Right lobe of liver (tissue), 6 donors: ENCODE data around the gene VSIG2. TPM values are rescaled to one million over a fixed set of nuclear protein-coding genes. Genes with fewer than 3 reads are reported as not detected.
A peak's percentile ranks its signal among the peaks of the same experiment; 100 is the strongest.

Experiments
- ATAC-seq, 4 donors: fragments of 200-7000 bp; cut with Tn5 transposase; one replicate each; pipeline ENCODE4 v1.9.1; 2020; ENCODE audit warnings: mild to moderate bottlenecking in 4 of 4, moderate library complexity in 4 of 4
- DNase-seq, 3 donors: peaks; one replicate each; pipeline ENCODE4 v3.0.0-alpha.2; 2020
- H3K27ac ChIP-seq, 3 donors: fragments of 200-600 bp; one replicate each; pipeline ENCODE4 v1.8.0; 2022
- H3K27me3 ChIP-seq, 2 donors: fragments of 200-600 bp; one replicate each; pipeline ENCODE4 v1.8.0; 2022
- H3K36me3 ChIP-seq, 4 donors: fragments of 200-600 bp; sonication (generic) in 1 of 4; one replicate each; pipeline versions ENCODE4 v1.5.1 to v1.8.0; 2017 to 2022; ENCODE audit warnings: control low read depth in 1 of 4
- H3K4me1 ChIP-seq, 4 donors: fragments of 200-600 bp; sonication (generic) in 1 of 4; one replicate each; pipeline versions ENCODE4 v1.5.1 to v1.8.0; 2017 to 2022; ENCODE audit warnings: control low read depth in 1 of 4
- H3K4me3 ChIP-seq, 3 donors: fragments of 200-600 bp; one replicate each; pipeline ENCODE4 v1.8.0; 2022
- H3K9me3 ChIP-seq, 4 donors: fragments of 200-600 bp; sonication (generic) in 1 of 4; one replicate each; pipeline versions ENCODE4 v1.5.1 to v1.8.0; 2017 to 2022; ENCODE audit warnings: control low read depth in 1 of 4
- CTCF ChIP-seq, 4 donors: fragments of 200-600 bp in 3 of 4; fragments of 450-650 bp in 1 of 4; IDR thresholded peaks; one replicate each; pipeline versions ENCODE4 v1.5.1 to v1.8.0; 2016 to 2022; ENCODE audit warnings: antibody characterized with exemption in 4 of 4, mild to moderate bottlenecking in 2 of 4
- POLR2A ChIP-seq: fragments of 450-650 bp; IDR thresholded peaks from one replicate; pipeline ENCODE4 v1.6.1; 2017; ENCODE audit warnings: antibody characterized with exemption, mild to moderate bottlenecking
- WGBS: methylation state at CpG from one replicate; pipeline ENCODE4 v1.1.6; 2018; ENCODE audit warnings: low coverage, low lambda C conversion rate; ENCODE audit not compliant: insufficient coverage; ENCODE audit errors: missing lambda C conversion rate; 5-methylcytosine and 5-hydroxymethylcytosine counted together
- intact Hi-C, 2 donors: fragments of 100-400 bp; cut with DNase I; formaldehyde crosslinking; loops; one replicate each; pipeline versions ENCODE4 v1.11.2 to v1.14.1; 2022
- total RNA-seq, 6 experiments: library from RNA; depleted of rRNA in 2 of 6; stranded (reverse); fragments of >200 nt in 2 of 6; fragmentation: NEBNext Ultra II Directional in 3 of 6; extraction: Animal tissue kit (Norgen Biotek cat#: 25700) in 3 of 6; gene quantifications; one replicate each; pipeline versions ENCODE4 v1.1.0 to v1.2.4, GENCODE V29; 2016 to 2023
- donor health status: DM: no; HTN: yes; CAD: no.
- donor health status: DM: no; HTN: no; CAD: no.
- donor health status: DM: no; HTN: no; CAD: no.
- donor health status: DM: no; HTN: yes; CAD: no.
- donor health status: DM: no; HTN: yes; CAD: no.

The VSIG2 gene
- total RNA-seq, 6 experiments from 2014 or later, result 0.68 to 1.4 (median 0.83) TPM; not detected in 1

GRCh38 chr11:124760806-124761205 lies 8.8 kb upstream of the VSIG2 start:
- DNase-seq (no peak), ATAC-seq (no peak)
- H3K4me1 ChIP-seq, result peaks cover 0 to 29% (median 5%) of the 10 kb centered on the region in 4 donors
- peak overlapping the region; percentile 53 to 55 (median 54) for H3K4me3 ChIP-seq
- 25% methylated on average over 1 of the region's 3 CpGs for WGBS
- H3K9me3 ChIP-seq, result no peaks in the 10 kb centered on the region
- H3K36me3 ChIP-seq, result no peaks in the 10 kb centered on the region
- H3K27me3 ChIP-seq, result peaks cover 0 to 25% of the 10 kb centered on the region in 2 donors
- peak overlapping the region; percentile 59 to 87 (median 67) for H3K27ac ChIP-seq
- TF ChIP-seq CTCF (IDR thresholded peaks at IDR 0.05), result no peak
- TF ChIP-seq POLR2A, result no peak
- intact Hi-C loops, result loop anchor here (5.0 kb wide), 1 partner anchor 89 kb away; the partner anchor contains the start of genes SIAE (in 2 of the 2) and SPA17 (in 2 of the 2)

DNA sequence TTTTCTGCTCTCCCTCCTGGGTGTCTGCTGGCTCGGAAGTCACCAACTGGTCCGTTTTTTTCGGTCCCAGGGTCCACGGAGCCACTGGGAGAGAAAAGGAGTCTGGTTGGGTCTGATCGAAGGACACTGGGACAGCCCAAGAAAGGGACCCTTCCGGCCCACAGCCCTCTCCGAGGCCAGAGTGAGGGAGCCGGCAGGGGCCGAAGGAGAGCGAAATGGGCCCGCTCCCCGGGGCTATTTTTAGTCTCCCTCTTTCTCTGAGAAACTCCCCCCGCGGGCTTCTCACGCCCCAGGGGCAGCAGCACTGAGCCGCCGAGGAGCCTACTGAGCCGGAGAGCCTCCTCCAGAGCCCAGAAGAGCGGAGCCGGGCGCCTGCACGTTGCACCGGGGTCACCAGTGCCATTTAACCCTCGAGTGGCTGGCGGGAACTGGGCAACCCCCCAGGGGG lies 8.2 kb upstream of the VSIG2 start:
- no peak for DNase-seq
- TF ChIP-seq POLR2A (no peak), CTCF (IDR thresholded peaks at IDR 0.05) (no peak)
- no peaks in the 10 kb centered on the region for H3K36me3 ChIP-seq
- intact Hi-C loops, result loop anchor here (5.0 kb wide), 1 partner anchor 88 kb away; the partner anchor contains the start of genes SIAE (in 2 of the 2) and SPA17 (in 2 of the 2)
- H3K27ac ChIP-seq, result peak overlapping the region; percentile 59 to 87 (median 67)
- peak overlapping the region; percentile 53 to 55 (median 54) for H3K4me3 ChIP-seq
- peaks cover 0 to 25% of the 10 kb centered on the region in 2 donors for H3K27me3 ChIP-seq
- H3K4me1 ChIP-seq, result peaks cover 0 to 29% (median 5%) of the 10 kb centered on the region in 4 donors
- no peaks in the 10 kb centered on the region for H3K9me3 ChIP-seq
- no peak for ATAC-seq
- WGBS, result 7% methylated on average over 6 of the region's 25 CpGs

GRCh38 chr11:124759266-124760204 lies 7.5 kb upstream of the VSIG2 start:
- Histone ChIP-seq H3K36me3 (no peaks in the 10 kb centered on the region), H3K27ac (peak overlapping the region; percentile 59 to 87 (median 67)), H3K4me3 (peak overlapping the region; percentile 53 to 55 (median 54)), H3K27me3 (peaks cover 0 to 25% of the 10 kb centered on the region in 2 donors), H3K4me1 (peaks cover 0 to 29% (median 5%) of the 10 kb centered on the region in 4 donors), H3K9me3 (no peaks in the 10 kb centered on the region)
- ATAC-seq, result peak; percentile 52 to 75 (median 54)
- WGBS, result 65% methylated on average over 2 of the region's 52 CpGs
- peak in 1 of 3 donors; percentile 72 for DNase-seq
- TF ChIP-seq POLR2A (peak; percentile 16), CTCF (IDR thresholded peaks at IDR 0.05) (no peak)
- intact Hi-C loops, result loop anchor here (5.0 kb wide), 1 partner anchor 87 kb away; the partner anchor contains the start of genes SIAE (in 2 of the 2) and SPA17 (in 2 of the 2)

GRCh38 chr11:124758355-124759265 lies 6.6 kb upstream of the VSIG2 start:
- Histone ChIP-seq H3K9me3 (no peaks in the 10 kb centered on the region), H3K36me3 (no peaks in the 10 kb centered on the region), H3K4me1 (peaks cover 0 to 29% (median 5%) of the 10 kb centered on the region in 4 donors), H3K27me3 (peaks cover 0 to 25% of the 10 kb centered on the region in 2 donors), H3K27ac (peak overlapping the region in 2 of 3 donors; percentile 47 to 59), H3K4me3 (no peak overlapping the region)
- DNase-seq (peak in 2 of 3 donors; percentile 74 to 78), ATAC-seq (peak; percentile 60 to 68 (median 62))
- TF ChIP-seq CTCF (IDR thresholded peaks at IDR 0.05) (peak; percentile 48 to 56 (median 51)), POLR2A (no peak)
- 5% methylated on average over 25 of the region's 53 CpGs for WGBS
- intact Hi-C loops, result no loop called here
